ENCODE results near the gene DNAJB8.

Gene DNAJB8

GRCh38 chr3:128422762-128423524 is 43.7 kb downstream of the DNAJB8 start:
- WGBS = 84% methylated on average over 3 of the region's 3 CpGs
- Histone ChIP-seq H3K9ac (ENCODE audit: low read depth, low read length) (no peak overlapping the region), H3K27ac (ENCODE audit: low read depth, low read length) (no peak overlapping the region), H3K4me1 (ENCODE audit: insufficient read depth, low read length) (peaks cover 7% of the 10 kb centered on the region; the same call in 1 of the 2 replicates), H3K27me3 (ENCODE audit: insufficient read depth, low read length) (peaks cover 33% of the 10 kb centered on the region), H3K4me3 (ENCODE audit: low read length) (no peak overlapping the region), H3K36me3 (ENCODE audit: insufficient read depth, low read length) (no peaks in the 10 kb centered on the region), H3K9me3 (ENCODE audit: insufficient read depth, low read depth, low read length) (no peaks in the 10 kb centered on the region)

GRCh38 chr3:128421966-128422365 is 44.7 kb downstream of the DNAJB8 start:
- Histone ChIP-seq H3K4me1 (ENCODE audit: insufficient read depth, low read length) (no peaks in the 10 kb centered on the region), H3K9ac (ENCODE audit: low read depth, low read length) (no peak overlapping the region), H3K36me3 (ENCODE audit: insufficient read depth, low read length) (no peaks in the 10 kb centered on the region), H3K4me3 (ENCODE audit: low read length) (no peak overlapping the region), H3K27me3 (ENCODE audit: insufficient read depth, low read length) (peaks cover 23% of the 10 kb centered on the region), H3K9me3 (ENCODE audit: insufficient read depth, low read depth, low read length) (no peaks in the 10 kb centered on the region), H3K27ac (ENCODE audit: low read depth, low read length) (no peak overlapping the region)
- 93% methylated on average over 7 of the region's 7 CpGs for WGBS

GRCh38 chr3:128421439-128421836 is 45.3 kb downstream of the DNAJB8 start:
- Histone ChIP-seq H3K27me3 (ENCODE audit: insufficient read depth, low read length) (peaks cover 18% of the 10 kb centered on the region), H3K4me3 (ENCODE audit: low read length) (no peak overlapping the region), H3K9me3 (ENCODE audit: insufficient read depth, low read depth, low read length) (no peaks in the 10 kb centered on the region), H3K9ac (ENCODE audit: low read depth, low read length) (no peak overlapping the region), H3K36me3 (ENCODE audit: insufficient read depth, low read length) (no peaks in the 10 kb centered on the region), H3K4me1 (ENCODE audit: insufficient read depth, low read length) (no peaks in the 10 kb centered on the region), H3K27ac (ENCODE audit: low read depth, low read length) (no peak overlapping the region)
- 83% methylated on average over 11 of the region's 11 CpGs for WGBS

- Histone ChIP-seq H3K27ac (ENCODE audit: low read depth, low read length) (no peak overlapping the region), H3K9ac (ENCODE audit: low read depth, low read length) (no peak overlapping the region), H3K36me3 (ENCODE audit: insufficient read depth, low read length) (no peaks in the 10 kb centered on the region), H3K27me3 (ENCODE audit: insufficient read depth, low read length) (peaks cover 13% of the 10 kb centered on the region), H3K9me3 (ENCODE audit: insufficient read depth, low read depth, low read length) (no peaks in the 10 kb centered on the region), H3K4me3 (ENCODE audit: low read length) (no peak overlapping the region), H3K4me1 (ENCODE audit: insufficient read depth, low read length) (no peaks in the 10 kb centered on the region)
- 91% methylated on average over 12 of the region's 12 CpGs for WGBS
These were observed 45.8 kb downstream of the DNAJB8 start for GRCh38 chr3:128420720-128421438.

GRCh38 chr3:128420289-128420688 is 46.4 kb downstream of the DNAJB8 start:
- Histone ChIP-seq H3K36me3 (ENCODE audit: insufficient read depth, low read length) (no peaks in the 10 kb centered on the region), H3K9me3 (ENCODE audit: insufficient read depth, low read depth, low read length) (no peaks in the 10 kb centered on the region), H3K27me3 (ENCODE audit: insufficient read depth, low read length) (peaks cover 7% of the 10 kb centered on the region; the same call in 1 of the 2 replicates), H3K4me3 (ENCODE audit: low read length) (no peak overlapping the region), H3K4me1 (ENCODE audit: insufficient read depth, low read length) (no peaks in the 10 kb centered on the region), H3K9ac (ENCODE audit: low read depth, low read length) (no peak overlapping the region), H3K27ac (ENCODE audit: low read depth, low read length) (no peak overlapping the region)
- 93% methylated on average over 7 of the region's 7 CpGs for WGBS

- Histone ChIP-seq H3K4me1 (ENCODE audit: insufficient read depth, low read length) (no peaks in the 10 kb centered on the region), H3K27me3 (ENCODE audit: insufficient read depth, low read length) (no peaks in the 10 kb centered on the region), H3K9me3 (ENCODE audit: insufficient read depth, low read depth, low read length) (no peaks in the 10 kb centered on the region), H3K4me3 (ENCODE audit: low read length) (no peak overlapping the region), H3K27ac (ENCODE audit: low read depth, low read length) (no peak overlapping the region), H3K36me3 (ENCODE audit: insufficient read depth, low read length) (no peaks in the 10 kb centered on the region), H3K9ac (ENCODE audit: low read depth, low read length) (no peak overlapping the region)
- WGBS = 95% methylated on average over 4 of the region's 4 CpGs
These were observed 47.4 kb downstream of the DNAJB8 start for GRCh38 chr3:128419311-128419710.

- 89% methylated on average over 2 of the region's 2 CpGs for WGBS
- Histone ChIP-seq H3K4me3 (ENCODE audit: low read length) (no peak overlapping the region), H3K27me3 (ENCODE audit: insufficient read depth, low read length) (no peaks in the 10 kb centered on the region), H3K9me3 (ENCODE audit: insufficient read depth, low read depth, low read length) (no peaks in the 10 kb centered on the region), H3K4me1 (ENCODE audit: insufficient read depth, low read length) (no peaks in the 10 kb centered on the region), H3K27ac (ENCODE audit: low read depth, low read length) (no peak overlapping the region), H3K9ac (ENCODE audit: low read depth, low read length) (no peak overlapping the region), H3K36me3 (ENCODE audit: insufficient read depth, low read length) (no peaks in the 10 kb centered on the region)
These were observed 47.8 kb downstream of the DNAJB8 start for GRCh38 chr3:128418900-128419299.

GRCh38 chr3:128416578-128417211 is 50.0 kb downstream of the DNAJB8 start:
- no peaks in the 10 kb centered on the region for H3K27me3 ChIP-seq (ENCODE audit: insufficient read depth, low read length)
- no peak overlapping the region for H3K4me3 ChIP-seq (ENCODE audit: low read length)
- no peaks in the 10 kb centered on the region for H3K9me3 ChIP-seq (ENCODE audit: insufficient read depth, low read depth, low read length)
- 69% methylated on average over 12 of the region's 12 CpGs for WGBS
- H3K4me1 ChIP-seq (ENCODE audit: insufficient read depth, low read length) = peaks cover 16% of the 10 kb centered on the region
- H3K36me3 ChIP-seq (ENCODE audit: insufficient read depth, low read length) = no peaks in the 10 kb centered on the region
- H3K27ac ChIP-seq (ENCODE audit: low read depth, low read length) = no peak overlapping the region
- no peak overlapping the region for H3K9ac ChIP-seq (ENCODE audit: low read depth, low read length)

GRCh38 chr3:128415773-128416577 is 50.7 kb downstream of the DNAJB8 start:
- Histone ChIP-seq H3K9me3 (ENCODE audit: insufficient read depth, low read depth, low read length) (no peaks in the 10 kb centered on the region), H3K27me3 (ENCODE audit: insufficient read depth, low read length) (no peaks in the 10 kb centered on the region), H3K9ac (ENCODE audit: low read depth, low read length) (no peak overlapping the region), H3K4me3 (ENCODE audit: low read length) (no peak overlapping the region), H3K36me3 (ENCODE audit: insufficient read depth, low read length) (no peaks in the 10 kb centered on the region), H3K4me1 (ENCODE audit: insufficient read depth, low read length) (peaks cover 16% of the 10 kb centered on the region), H3K27ac (ENCODE audit: low read depth, low read length) (no peak overlapping the region)
- 88% methylated on average over 19 of the region's 19 CpGs for WGBS

- no peak overlapping the region for H3K27ac ChIP-seq (ENCODE audit: low read depth, low read length)
- H3K9ac ChIP-seq (ENCODE audit: low read depth, low read length) = no peak overlapping the region
- H3K4me1 ChIP-seq (ENCODE audit: insufficient read depth, low read length) = peaks cover 16% of the 10 kb centered on the region
- H3K9me3 ChIP-seq (ENCODE audit: insufficient read depth, low read depth, low read length) = no peaks in the 10 kb centered on the region
- WGBS = 94% methylated on average over 16 of the region's 16 CpGs
- H3K27me3 ChIP-seq (ENCODE audit: insufficient read depth, low read length) = no peaks in the 10 kb centered on the region
- no peaks in the 10 kb centered on the region for H3K36me3 ChIP-seq (ENCODE audit: insufficient read depth, low read length)
- H3K4me3 ChIP-seq (ENCODE audit: low read length) = no peak overlapping the region
These were observed 51.4 kb downstream of the DNAJB8 start for GRCh38 chr3:128415200-128415772.

Data from HUES64 (cell line).